Stimulated activated CD4-positive, alpha-beta T cell treated with anti-CD3 and anti-CD28 coated beads, Interleukin-1b, Interleukin-23, amount 100 ng/mL, for 1 hour (primary cell): Measurements from ENCODE around the gene TAF1.
"Not testable (repeated sequence)": the region's sequence is repeated elsewhere in the genome, so short reads cannot be mapped to it uniquely, and the experiment has no call there.

Experiments
- DNase-seq, 2 donors: peaks; one replicate each; pipeline ENCODE4 v3.0.0-alpha.2; 2020; ENCODE audit warnings: low read depth in 2 of 2

Gene TAF1, protein sequence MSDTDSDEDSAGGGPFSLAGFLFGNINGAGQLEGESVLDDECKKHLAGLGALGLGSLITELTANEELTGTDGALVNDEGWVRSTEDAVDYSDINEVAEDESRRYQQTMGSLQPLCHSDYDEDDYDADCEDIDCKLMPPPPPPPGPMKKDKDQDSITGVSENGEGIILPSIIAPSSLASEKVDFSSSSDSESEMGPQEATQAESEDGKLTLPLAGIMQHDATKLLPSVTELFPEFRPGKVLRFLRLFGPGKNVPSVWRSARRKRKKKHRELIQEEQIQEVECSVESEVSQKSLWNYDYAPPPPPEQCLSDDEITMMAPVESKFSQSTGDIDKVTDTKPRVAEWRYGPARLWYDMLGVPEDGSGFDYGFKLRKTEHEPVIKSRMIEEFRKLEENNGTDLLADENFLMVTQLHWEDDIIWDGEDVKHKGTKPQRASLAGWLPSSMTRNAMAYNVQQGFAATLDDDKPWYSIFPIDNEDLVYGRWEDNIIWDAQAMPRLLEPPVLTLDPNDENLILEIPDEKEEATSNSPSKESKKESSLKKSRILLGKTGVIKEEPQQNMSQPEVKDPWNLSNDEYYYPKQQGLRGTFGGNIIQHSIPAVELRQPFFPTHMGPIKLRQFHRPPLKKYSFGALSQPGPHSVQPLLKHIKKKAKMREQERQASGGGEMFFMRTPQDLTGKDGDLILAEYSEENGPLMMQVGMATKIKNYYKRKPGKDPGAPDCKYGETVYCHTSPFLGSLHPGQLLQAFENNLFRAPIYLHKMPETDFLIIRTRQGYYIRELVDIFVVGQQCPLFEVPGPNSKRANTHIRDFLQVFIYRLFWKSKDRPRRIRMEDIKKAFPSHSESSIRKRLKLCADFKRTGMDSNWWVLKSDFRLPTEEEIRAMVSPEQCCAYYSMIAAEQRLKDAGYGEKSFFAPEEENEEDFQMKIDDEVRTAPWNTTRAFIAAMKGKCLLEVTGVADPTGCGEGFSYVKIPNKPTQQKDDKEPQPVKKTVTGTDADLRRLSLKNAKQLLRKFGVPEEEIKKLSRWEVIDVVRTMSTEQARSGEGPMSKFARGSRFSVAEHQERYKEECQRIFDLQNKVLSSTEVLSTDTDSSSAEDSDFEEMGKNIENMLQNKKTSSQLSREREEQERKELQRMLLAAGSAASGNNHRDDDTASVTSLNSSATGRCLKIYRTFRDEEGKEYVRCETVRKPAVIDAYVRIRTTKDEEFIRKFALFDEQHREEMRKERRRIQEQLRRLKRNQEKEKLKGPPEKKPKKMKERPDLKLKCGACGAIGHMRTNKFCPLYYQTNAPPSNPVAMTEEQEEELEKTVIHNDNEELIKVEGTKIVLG (N-terminal part only)

DNA sequence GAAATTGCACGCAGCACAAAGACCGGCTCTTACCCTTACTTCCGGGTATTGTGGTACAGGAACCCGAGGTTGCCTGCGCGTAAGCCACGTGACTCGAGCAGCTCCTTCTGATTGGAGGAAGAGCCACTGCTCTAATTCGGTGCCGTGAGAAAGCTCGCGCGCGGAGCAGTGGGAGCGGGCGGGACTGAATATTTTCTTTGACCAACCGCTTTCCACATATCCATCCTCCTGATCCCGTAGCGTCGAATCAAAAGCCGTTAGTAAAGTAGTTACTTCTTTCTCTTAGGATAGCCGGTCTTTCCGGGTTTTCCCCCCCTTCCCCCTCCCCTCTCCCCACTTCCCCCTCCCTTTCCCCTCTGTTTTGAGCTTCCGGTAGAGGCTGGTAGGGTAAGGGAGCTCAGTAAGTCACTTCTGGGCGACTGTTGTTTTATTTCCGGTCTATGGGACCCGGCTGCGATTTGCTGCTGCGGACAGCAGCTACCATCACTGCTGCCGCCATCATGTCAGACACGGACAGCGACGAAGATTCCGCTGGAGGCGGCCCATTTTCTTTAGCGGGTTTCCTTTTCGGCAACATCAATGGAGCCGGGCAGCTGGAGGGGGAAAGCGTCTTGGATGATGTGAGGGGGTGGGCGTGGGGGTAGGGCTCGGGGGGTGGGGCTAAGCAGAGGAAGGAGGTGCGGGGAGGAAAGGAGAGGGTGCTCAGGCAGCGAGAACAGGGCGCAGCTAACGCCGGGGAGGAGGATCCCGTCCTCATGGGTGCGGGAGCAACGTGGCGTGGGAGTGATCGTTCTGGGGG is at the start of gene TAF1:
TSS of gene TAF1 (plus strand) at position 483 of the 799 bp plus-strand sequence. CDS start at position 501, 18 bp downstream.
- DNase-seq, result peak; percentile 61 to 69

DNA sequence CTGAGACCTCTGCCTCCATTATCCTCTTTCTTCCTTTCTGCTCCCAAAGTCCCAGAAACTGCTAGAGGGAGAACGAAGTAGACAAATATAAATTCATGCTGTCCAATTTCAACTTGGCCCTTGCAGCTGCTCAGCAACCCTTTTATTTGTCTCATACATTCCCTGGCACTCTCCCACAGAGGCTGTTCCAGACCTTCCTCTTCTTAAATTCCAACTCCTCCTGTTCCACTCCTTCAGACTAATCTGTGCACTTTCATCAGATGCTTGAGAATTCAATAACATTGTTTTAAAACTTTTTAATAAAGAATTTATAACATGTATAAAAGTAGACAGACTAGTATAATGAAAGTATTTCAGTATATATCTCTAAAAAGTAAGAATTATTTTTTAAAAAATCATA is 49.2 kb upstream of the TAF1 start:
- DNase-seq, result not testable (repeated sequence)

DNA sequence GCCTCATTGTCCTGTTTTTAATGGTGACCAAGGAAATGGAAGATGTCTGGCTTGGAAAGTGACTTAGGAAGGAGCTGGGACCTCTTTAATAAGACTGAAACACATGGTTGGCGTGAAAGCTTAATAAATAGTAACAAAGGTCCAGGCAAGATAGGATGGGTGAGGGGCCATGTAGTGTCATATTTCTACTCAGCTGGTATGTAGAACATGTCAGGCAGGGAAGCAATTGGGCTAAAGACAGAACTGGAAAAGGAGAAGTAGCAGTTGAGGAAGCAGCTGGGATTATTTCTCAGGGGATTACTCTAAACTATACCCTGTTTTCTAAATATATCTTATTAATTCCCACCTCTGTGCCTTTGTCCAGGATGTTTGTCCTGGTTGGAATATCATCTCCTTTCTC is 46.0 kb upstream of the TAF1 start:
- no peak for DNase-seq

DNA sequence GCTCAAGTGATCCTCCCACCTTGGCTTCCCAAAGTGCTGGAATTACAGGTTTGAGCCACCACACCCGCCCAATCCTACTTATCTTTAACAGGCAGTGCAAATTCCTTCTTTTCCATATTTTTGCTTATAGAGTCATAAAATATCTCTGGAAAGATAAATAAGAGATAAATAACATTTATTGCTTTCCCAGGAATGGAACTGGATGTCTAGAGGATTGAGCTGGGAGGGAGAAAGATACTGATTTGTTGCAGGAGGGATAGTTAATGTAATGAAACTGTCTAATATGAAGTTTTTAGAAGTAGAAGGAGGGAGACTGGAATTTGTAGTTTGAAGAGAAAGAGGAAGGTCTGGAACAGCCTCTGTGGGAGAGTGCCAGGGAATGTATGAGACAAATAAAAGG is 44.4 kb upstream of the TAF1 start:
- no peak for DNase-seq

DNA sequence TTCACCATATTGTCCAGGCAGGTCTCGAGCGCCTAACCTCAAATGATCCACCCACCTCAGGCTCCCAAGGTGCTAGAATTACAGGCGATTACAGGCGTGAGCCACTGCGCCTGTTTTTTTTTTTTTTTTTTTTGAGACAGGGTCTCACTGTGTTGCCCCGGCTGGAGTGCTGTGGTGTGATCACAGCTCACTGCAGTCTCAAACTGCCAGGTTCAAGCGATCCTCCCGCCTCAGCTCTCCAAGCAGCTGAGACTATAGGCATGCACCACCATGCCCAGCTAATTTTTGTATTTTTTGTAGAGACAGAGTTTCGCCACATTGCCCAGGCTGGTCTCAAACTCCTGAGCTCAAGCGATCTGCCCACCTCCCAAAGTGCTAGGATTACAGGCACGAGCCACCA is 41.7 kb upstream of the TAF1 start:
- DNase-seq, result not testable (repeated sequence)

DNA sequence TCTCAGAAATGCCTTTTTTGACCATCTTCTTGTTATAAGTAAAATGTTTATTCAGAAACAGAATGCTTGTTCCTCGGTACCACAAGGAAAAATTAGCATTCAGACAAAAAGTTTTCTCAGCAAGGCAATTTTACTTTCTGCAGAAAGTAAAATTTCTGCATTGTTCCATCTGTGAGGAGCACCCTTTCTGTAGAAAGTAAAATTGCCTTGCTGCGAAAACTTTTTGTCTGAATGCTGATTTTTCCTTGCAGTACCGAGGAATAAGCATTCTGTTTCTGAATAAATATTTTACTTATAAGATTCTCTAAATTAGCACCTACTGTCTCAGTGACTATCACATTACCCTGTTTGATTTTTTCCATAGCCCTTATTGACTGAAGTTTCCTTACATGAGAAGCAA is 39.8 kb upstream of the TAF1 start:
- DNase-seq, result no peak

DNA sequence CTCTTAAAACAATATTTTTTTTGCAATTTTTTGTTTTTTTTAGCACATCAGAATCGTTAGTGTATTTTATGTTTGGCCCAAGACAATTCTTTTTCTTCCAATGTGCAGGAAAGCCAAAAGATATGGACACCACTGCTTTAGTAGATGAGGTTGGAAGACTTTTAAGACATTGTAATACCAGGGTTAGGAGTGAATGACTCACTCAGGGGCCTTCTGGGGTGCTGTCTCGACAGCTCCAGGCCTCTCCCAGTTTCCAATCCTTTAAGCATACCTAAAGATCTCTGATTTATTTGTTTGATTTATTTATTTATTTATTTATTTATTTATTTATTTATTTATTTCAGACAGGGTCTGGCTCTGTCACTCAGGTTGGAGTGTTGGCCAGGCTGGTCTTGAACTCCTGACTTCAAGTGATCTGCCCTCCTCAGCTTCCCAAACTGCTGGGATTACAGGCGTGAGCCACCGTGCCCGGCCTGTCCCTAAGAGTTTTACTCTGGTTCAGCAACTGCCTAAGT is 16.9 kb upstream of the TAF1 start:
- DNase-seq, result not testable (repeated sequence)

DNA sequence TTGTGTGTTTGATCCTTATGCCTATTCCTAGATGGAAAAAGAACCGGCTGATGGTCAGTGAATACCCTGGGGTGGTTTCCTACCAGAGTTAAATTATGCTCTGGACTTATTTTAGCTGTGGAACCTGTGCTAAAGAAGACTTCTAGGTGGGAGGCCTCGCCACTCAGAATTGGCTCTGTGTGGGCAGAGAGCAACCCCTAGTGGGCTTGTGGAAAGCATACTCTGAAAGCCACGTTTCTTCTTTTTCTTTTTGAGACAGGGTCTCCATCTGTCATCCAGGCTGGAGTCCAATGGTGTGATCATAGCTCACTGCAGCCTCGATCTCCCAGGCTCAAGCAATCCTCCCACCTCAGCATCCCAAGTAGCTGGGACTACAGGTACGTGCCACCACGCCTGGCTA is 16.3 kb upstream of the TAF1 start:
- not testable (repeated sequence) for DNase-seq

DNA sequence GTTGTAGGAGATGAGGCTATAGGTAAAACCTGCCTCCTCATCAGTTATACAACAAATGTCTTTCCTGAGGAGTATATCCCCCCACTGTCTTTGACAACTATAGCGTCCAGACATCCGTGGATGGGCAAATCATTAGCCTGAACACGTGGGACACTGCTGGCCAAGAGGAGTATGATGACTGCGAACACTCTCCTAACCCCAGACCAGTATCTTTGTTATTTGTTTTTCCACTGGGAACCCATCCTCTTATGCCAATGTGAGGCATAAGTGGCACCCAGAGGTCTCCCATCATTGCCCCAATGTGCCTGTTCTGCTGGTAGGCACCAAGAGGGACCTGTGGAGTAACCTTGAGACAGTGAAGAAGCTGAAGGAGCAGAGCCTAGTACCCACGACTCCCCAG is 13.7 kb upstream of the TAF1 start:
- DNase-seq, result not testable (repeated sequence)

DNA sequence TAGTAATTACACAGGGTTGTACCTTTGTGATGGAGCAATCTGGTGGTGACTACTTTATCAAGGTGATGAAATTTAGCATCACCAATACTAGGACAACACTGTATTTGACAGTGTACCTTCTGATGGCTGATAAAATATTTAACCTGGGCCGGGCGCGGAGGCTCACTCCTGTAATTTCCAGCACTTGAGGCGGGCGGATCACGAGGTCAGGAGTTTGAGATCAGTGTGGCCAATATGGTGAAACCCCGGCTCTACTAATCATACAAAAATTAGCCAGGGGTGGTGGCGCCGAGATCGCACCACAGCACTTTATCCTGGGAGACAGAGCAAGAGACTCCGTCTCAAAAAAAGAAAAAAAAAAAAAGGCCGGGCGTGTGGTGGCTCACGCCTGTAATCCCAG is 1.9 kb upstream of the TAF1 start:
- no peak for DNase-seq

DNA sequence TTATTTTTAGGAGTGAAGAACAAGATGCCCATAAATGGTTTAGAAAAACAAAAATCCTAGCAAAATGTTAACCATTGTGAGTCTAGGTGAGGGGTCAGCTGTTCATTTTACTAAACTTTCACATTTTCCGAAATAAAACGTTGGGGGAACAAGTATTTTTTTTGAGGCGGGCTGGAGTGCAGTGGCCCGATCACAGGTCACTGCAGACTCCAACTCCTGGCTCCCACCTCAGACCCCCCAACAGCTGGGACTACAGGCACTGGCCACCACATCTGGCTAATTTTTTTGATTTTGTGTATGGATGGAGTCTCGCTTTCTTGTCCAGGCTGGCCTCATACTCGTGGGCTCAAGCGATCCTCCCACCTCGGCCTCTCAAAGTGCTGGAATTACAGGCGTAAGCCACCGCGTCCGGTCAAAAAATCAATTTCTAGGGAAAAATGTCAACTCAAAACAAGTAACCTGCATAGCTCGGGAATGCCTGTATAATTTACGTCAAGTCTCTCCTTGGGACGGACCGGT is 742 bp upstream of the TAF1 start:
- no peak for DNase-seq

DNA sequence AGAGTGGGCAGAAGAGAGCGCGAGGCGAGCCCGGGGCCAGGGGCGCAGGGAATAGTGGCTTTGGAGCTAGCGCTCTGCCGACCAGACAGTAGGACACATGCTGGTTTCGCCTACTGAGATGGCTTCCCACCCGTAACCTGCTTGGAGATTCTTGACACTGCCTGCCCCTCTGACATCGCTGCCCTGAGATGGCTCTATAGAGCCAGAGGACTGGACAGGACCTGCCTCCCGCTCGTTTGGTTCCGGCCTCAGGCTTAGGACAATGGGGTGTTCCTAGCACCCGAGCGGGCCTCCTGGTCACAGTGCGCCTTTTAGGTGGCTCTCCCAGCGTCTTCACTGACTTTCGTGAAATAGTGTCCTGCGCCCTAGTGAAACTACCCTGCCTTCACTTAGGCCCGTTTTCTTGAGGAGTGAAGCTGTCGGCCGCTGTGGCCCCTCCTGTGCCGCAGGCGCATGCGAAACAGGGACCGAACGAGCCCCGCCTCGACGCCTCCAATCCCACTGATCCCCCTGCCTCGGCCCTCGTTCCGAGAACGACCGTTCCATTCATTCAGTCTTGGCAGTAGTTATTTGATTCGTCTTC is 608 bp downstream of the TAF1 start:
- no peak for DNase-seq

DNA sequence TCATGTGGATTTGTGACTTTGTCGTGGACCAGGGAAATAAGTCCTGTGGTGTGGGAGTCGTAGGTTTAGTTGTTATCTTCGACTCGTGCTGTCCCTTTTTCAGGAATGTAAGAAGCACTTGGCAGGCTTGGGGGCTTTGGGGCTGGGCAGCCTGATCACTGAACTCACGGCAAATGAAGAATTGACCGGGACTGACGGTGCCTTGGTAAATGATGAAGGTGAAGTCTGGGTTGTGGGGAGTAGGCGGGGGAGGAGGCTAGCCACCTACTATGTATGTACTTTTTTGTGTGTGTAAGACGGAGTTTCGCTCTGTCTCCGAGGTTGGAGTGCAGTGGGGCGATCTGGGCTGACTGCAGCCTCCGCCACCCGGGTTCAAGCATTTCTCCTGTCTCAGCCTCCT is 1.2 kb downstream of the TAF1 start:
- no peak for DNase-seq

DNA sequence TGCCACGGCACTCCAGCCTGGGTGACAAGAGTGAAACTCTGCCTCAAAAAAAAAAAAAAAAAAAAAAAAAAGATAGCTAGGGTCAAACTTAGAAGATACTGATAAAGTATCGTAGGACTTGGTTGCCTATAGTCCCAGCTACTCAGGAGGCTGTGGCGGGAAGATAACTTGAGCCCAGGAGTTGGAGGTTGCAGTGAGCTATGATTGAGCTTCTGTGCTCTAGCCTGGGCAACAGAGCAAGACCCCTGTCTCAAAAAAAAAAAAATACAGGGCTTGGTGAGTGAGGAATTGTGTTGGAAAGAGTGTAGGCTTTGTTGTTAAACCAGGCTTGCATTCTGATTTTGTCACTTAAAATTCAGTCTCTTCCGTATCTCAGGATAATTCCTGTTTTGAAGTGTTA is 6.2 kb downstream of the TAF1 start:
- DNase-seq, result no peak

DNA sequence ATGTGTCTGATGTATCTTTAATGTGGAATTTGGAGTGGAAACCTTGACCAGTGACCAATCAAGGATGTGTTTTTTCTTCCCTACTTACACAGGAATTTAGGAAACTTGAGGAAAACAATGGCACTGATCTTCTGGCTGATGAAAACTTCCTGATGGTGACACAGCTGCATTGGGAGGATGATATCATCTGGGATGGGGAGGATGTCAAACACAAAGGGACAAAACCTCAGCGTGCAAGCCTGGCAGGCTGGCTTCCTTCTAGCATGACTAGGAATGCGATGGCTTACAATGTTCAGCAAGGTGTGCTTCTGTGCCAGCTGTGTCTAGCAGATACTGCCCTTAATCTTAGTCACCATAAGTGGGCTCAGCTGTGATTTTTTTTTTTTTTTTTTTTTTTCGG is 12.6 kb downstream of the TAF1 start:
- DNase-seq, result no peak

DNA sequence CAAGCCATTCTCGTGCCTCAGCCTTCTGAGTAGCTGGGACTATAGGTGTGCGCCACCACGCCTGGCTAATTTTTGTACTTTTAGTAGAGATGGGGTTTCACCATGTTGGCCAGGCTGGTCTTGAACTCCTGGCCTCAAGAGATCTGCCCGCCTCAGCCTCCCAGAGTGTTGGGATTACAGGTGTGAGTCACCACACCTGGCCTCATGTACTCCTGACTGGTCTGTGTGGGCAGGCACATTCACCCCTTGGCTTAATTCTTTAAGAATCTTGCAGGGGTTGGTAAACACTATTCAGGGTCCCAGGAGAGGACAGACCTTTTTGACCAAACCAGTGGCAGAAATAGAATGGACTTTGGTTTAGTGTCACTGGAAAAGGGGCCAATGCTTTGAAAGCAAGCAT is 25.6 kb downstream of the TAF1 start:
- DNase-seq, result not testable (repeated sequence)

DNA sequence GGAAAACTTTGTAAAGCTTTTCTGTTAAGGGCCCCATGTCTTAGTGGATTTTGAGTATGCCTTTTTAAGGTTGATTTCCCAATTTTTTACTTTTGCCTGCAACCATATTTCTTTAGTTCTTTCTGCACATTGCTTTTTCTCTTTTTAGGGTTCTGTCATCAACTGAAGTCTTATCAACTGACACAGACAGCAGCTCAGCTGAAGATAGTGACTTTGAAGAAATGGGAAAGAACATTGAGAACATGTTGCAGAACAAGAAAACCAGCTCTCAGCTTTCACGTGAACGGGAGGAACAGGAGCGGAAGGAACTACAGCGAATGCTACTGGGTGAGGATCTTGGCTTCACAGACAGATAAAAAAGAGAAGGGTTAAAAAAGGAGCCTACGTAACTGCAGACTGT is 27.8 kb downstream of the TAF1 start:
- no peak for DNase-seq

DNA sequence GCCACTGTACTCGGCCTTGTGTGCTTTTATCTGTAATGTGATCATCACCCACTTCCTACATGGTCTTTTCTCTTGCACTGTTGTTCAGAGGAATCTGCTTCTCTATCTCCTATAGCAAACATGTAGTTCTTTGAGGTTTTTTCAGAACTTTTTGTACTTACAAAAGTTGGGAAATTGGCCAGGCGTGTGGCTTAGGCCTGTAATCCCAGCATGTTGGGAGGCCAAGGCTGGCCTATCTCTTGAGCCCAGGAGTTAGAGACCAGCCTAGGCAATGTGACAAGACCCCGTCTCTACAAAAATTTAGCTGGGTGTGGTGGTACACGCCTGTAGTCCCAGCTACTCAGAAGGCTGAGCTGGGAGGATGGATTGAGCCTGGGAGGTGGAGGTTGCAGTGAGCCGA is 30.4 kb downstream of the TAF1 start:
- DNase-seq, result no peak

DNA sequence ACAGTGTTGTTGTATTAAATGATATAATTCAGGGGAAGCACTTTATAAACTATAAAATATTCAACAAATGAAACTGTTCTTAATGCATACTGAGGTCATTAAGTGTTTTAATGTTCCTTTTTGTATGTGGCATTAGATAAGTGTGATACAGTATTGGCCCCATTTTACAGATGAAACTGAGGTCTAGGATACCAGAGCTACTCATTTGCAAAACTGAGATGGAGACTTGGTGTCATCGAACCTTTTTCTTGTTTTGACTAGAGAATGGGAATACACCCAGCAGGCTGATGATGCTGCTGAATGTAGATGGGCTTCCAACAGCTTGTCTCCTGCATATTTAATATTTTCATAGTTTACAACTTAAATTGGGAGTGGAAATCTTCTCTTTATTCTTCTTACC is 34.6 kb downstream of the TAF1 start:
- no peak for DNase-seq

DNA sequence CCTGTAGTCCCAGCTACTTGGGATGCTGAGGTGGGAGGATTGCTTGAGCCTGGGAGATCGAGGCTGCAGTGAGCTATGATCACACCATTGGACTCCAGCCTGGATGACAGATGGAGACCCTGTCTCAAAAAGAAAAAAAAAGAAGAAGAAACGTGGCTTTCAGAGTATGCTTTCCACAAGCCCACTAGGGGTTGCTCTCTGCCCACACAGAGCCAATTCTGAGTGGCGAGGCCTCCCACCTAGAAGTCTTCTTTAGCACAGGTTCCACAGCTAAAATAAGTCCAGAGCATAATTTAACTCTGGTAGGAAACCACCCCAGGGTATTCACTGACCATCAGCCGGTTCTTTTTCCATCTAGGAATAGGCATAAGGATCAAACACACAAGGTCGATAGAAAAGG is 50.1 kb downstream of the TAF1 start:
- not testable (repeated sequence) for DNase-seq
